VCaP (cell line): Measurements from ENCODE around the gene SHLD1.

Experiments used
- H3K27ac ChIP-seq: fragments of 450-650 bp; 2 replicates; pipeline ENCODE4 v1.5.1; 2017
- CTCF ChIP-seq: fragments of 450-650 bp; conservative IDR thresholded peaks from 2 replicates; pipeline ENCODE4 v1.5.1; 2017; ENCODE audit warnings: mild to moderate bottlenecking, moderate library complexity

Gene SHLD1

DNA sequence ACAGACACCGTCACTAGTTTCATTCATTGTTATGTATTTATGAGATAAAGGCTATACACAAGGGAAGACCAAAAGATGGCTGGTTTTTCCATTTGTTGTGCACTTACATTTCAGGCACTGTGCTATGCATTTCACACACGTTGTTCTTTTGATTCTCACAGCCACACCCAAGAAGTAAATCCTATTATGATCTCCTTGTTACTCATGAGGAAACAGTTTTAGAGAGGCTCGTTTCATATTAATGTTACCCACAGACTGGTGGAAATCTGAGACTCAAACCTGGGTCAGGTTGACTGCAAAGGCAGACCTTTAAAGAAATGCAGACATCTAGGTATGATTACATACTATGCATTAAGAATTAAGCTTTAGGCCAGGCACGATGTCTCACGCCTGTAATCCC lies 34.9 kb downstream of the SHLD1 start:
- TF ChIP-seq CTCF: no peak
- H3K27ac ChIP-seq: peak overlapping the region; percentile 27; the same call in 1 of the 2 replicates

DNA sequence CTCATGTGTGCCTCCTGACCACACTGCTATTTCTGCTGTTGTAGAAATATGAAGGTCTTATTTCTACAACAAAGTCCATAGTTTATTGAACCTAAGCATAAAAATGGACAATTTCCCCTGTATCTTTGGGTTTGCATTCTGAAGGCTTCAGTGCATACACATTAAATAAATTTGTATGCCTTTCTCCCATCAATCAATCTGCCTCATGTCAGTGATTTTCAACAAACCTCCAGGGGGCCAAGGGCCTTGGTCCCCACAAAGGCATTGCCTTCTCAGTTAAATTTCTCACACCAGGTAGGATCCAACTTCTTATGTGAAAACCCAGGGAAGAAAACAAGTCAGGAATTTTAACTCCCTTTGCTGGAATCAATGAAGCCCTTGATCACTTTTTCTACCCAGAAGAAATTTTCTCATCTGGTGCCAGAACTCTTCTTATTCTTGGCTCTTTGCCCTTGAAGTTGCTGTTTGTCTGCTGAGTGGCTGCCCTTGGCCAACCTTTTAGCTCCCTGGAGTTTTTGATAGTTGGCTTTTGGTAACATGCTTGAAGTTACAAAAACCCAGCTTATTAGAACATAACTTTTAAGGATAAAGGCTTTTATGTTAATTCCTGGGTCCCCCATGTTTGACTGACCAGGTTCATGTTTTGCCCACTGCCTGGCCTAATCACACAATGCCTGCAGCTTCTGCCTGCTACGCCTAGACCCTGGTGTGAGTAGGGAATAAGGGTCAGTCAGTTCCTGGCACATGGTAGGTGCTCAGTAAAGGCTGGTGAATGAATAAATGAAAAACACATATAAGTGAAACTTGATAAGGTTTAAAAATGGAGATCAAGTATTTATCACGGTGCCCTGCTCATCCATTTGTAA lies 37.0 kb downstream of the SHLD1 start:
- H3K27ac ChIP-seq: peak overlapping the region; percentile 20; the same call in 1 of the 2 replicates
- TF ChIP-seq CTCF: peak; percentile 18; the same call in 1 of the 2 replicates

DNA sequence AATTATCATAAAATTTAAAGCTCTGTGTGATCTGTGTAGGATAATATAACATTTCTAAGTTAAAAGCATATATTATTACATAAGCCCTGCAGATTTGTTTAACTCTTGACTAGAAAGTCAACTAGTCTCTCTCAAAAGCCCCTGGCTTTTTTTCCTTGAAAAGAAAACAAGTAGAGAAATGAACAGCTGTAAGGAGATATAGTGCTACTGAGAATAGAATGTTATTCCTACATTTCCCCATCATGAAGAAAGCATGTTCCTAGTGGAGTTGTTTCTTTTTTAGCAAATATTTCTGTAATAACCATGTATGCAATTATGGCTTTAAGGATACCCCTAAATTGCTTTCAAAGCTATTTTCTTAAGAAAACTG lies 37.6 kb downstream of the SHLD1 start:
- H3K27ac ChIP-seq: no peak overlapping the region
- TF ChIP-seq CTCF: no peak

- peak; percentile 97 for TF ChIP-seq CTCF
- no peak overlapping the region for H3K27ac ChIP-seq
These were observed 38.2 kb downstream of the SHLD1 start for GRCh38 chr20:5788385-5788895.

DNA sequence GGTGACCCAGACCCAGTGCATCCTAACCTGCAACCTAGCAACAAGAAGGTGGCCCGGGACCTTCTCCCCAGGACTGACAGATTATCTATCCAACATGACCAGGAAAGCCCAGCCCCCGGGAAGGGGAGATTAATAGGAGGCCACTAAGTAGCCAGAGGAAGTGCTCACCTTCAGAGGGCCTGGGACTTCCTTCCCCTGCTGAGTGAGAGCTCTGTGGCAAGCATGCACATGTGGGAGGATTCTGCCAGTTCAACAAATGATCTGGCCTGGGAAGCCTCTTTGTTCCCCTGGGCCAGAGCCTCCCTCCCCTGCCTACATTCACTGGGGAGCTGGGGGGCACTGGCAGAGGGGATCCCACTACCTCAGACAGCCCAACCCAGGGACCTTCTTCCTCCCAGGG lies 39.6 kb downstream of the SHLD1 start:
- no peak overlapping the region for H3K27ac ChIP-seq
- no peak for TF ChIP-seq CTCF

GRCh38 chr20:5793916-5794315 lies 43.7 kb downstream of the SHLD1 start:
- TF ChIP-seq CTCF: no peak
- H3K27ac ChIP-seq: no peak overlapping the region

DNA sequence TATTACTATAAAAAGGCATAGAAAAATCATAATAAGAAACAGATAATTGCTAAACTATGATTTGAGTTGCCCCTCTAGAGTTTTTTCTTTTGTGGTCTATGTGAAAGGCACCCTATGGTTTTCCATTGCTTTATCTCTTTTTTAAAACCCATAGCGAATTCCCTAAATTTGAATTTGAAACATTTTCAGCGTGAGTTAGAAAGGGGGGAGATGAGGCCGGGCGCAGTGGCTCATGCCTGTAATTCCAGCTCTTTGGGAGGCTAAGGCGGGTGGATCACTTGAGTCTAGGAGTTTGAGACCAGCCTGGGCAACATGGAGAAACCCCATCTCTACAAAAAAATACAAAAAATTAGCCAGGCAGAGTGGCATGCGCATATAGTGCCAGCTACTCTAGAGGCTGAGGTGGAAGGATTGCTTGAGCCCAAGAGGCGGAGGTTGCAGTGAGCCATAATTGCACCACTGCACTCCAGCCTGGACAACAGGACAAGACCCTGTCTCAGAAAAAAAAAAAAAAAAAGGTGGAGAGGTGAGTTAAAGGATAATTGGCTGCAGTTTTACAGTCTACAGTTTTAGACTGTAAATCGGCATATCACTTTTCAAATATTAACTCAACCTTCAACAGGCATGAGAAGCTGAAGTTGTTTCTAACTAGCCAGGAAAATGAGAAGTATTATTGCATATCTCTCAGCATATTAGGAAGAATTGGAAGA lies 46.3 kb downstream of the SHLD1 start:
- no peak for TF ChIP-seq CTCF
- peak overlapping the region; percentile 25 for H3K27ac ChIP-seq
